OCI-LY3 (cell line): Measurements from ENCODE around the gene HDDC2.

Source experiments
- H2AFZ ChIP-seq: fragments of 200-600, 300-600 bp; shearing (Covaris generic); 2 replicates; pipeline ENCODE4 v1.6.0; 2014; ENCODE audit warnings: antibody characterized with exemption, low read depth, low read length
- H3K27ac ChIP-seq: fragments of 200-600, 300-600 bp; sonication (generic); 2 replicates; pipeline ENCODE4 v1.5.1; 2014; ENCODE audit warnings: mild to moderate bottlenecking, low read length, moderate library complexity, mixed read lengths
- H3K27me3 ChIP-seq: fragments of 200-600, 300-600 bp; sonication (generic); 2 replicates; pipeline ENCODE4 v1.6.1; 2014; ENCODE audit warnings: low read depth, low read length, mixed read lengths
- H3K36me3 ChIP-seq: fragments of 200-600, 300-600 bp; sonication (generic); replicated peaks from 2 replicates; pipeline ENCODE3; 2014; ENCODE audit warnings: low read depth, low read length, mixed read lengths
- H3K4me1 ChIP-seq: fragments of 300-600, 200-600 bp; sonication (generic); 2 replicates; pipeline ENCODE4 v1.6.1; 2014; ENCODE audit warnings: low read length, mixed read lengths
- H3K4me2 ChIP-seq: fragments of 200-600, 300-600 bp; sonication (generic); 2 replicates; pipeline ENCODE4 v1.6.1; 2014; ENCODE audit warnings: low read length, mixed read lengths
- H3K4me3 ChIP-seq: fragments of 300-600, 200-600 bp; sonication (generic); 2 replicates; pipeline ENCODE4 v1.5.1; 2014; ENCODE audit warnings: antibody characterized with exemption, mild to moderate bottlenecking, low read length, moderate library complexity
- H3K79me2 ChIP-seq: fragments of 300-600, 200-600 bp; shearing (Covaris generic); 2 replicates; pipeline ENCODE4 v1.6.1; 2014; ENCODE audit warnings: mild to moderate bottlenecking, low read length, mixed read lengths
- H3K9ac ChIP-seq: fragments of 300-600, 200-600 bp; shearing (Covaris generic); 2 replicates; pipeline ENCODE4 v1.6.0; 2014; ENCODE audit warnings: mild to moderate bottlenecking, low read length, moderate library complexity
- H3K9me3 ChIP-seq: fragments of 200-600, 300-600 bp; shearing (Covaris generic); 2 replicates; pipeline ENCODE4 v1.6.1; 2014; ENCODE audit warnings: low read length, mixed read lengths; ENCODE audit not compliant: insufficient read depth
- H4K20me1 ChIP-seq: fragments of 200-600, 300-600 bp; sonication (generic); 2 replicates; pipeline ENCODE4 v1.6.1; 2016; ENCODE audit warnings: low read length, mixed read lengths; ENCODE audit not compliant: insufficient read depth
- CTCF ChIP-seq: fragments of 200-600, 300-600 bp; sonication (generic); IDR thresholded peaks from 2 replicates; pipeline ENCODE4 v1.5.1; 2014; ENCODE audit warnings: antibody characterized with exemption, low read length, low read depth
- EZH2phosphoT487 ChIP-seq: fragments of 200-600 bp; shearing (Covaris generic); IDR thresholded peaks from 2 replicates; pipeline ENCODE4 v1.6.1; 2018; ENCODE audit warnings: antibody characterized with exemption, mixed run types, low read depth

The HDDC2 gene

DNA sequence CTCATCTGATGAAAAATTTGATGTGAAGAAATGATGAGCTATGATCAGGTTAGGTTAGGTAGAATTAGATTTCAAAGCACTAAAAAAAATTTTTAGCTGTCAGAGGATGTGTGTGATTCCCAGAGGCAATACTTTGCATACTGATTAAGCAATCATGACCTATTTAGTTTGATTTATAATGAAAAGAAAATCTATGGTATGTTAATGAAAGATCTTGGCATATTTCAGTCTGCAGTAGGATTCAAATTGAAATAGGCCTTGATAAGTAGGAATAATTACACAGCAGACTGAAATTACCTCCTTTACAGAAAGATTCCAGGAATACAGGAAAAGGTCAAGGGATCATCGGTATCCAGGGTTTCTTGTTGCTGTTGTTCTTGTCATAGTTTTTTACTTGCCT, 69.3 kb downstream of the HDDC2 start:
- Histone ChIP-seq H4K20me1 (no peaks in the 10 kb centered on the region), H3K27me3 (no peaks in the 10 kb centered on the region), H3K4me2 (no peak overlapping the region), H3K9ac (no peak overlapping the region), H3K4me1 (no peaks in the 10 kb centered on the region), H3K9me3 (no peaks in the 10 kb centered on the region), H3K36me3 (no peaks in the 10 kb centered on the region), H2AFZ (no peak overlapping the region), H3K27ac (no peak overlapping the region), H3K79me2 (no peaks in the 10 kb centered on the region), H3K4me3 (no peak overlapping the region)
- no peak for TF ChIP-seq EZH2phosphoT487
- TF ChIP-seq CTCF, result no peak

- no peak overlapping the region for H2AFZ ChIP-seq
- H3K9ac ChIP-seq, result no peak overlapping the region
- no peak overlapping the region for H3K4me3 ChIP-seq
- H3K27ac ChIP-seq, result no peak overlapping the region
- no peaks in the 10 kb centered on the region for H3K27me3 ChIP-seq
- no peaks in the 10 kb centered on the region for H3K9me3 ChIP-seq
- no peaks in the 10 kb centered on the region for H3K79me2 ChIP-seq
- H3K36me3 ChIP-seq, result no peaks in the 10 kb centered on the region
- no peak overlapping the region for H3K4me2 ChIP-seq
- no peaks in the 10 kb centered on the region for H3K4me1 ChIP-seq
- TF ChIP-seq CTCF (no peak), EZH2phosphoT487 (no peak)
- no peaks in the 10 kb centered on the region for H4K20me1 ChIP-seq
Measured at GRCh38 chr6:125231574-125232343, 70.0 kb downstream of the HDDC2 start.

- no peak overlapping the region for H2AFZ ChIP-seq
- H3K4me1 ChIP-seq, result no peaks in the 10 kb centered on the region
- no peaks in the 10 kb centered on the region for H4K20me1 ChIP-seq
- no peaks in the 10 kb centered on the region for H3K36me3 ChIP-seq
- H3K9ac ChIP-seq, result no peak overlapping the region
- H3K4me3 ChIP-seq, result no peak overlapping the region
- H3K79me2 ChIP-seq, result no peaks in the 10 kb centered on the region
- no peaks in the 10 kb centered on the region for H3K9me3 ChIP-seq
- H3K27me3 ChIP-seq, result no peaks in the 10 kb centered on the region
- no peak overlapping the region for H3K27ac ChIP-seq
- H3K4me2 ChIP-seq, result no peak overlapping the region
- TF ChIP-seq CTCF, result no peak
- TF ChIP-seq EZH2phosphoT487, result no peak
Measured at GRCh38 chr6:125231133-125231532, 70.6 kb downstream of the HDDC2 start.

GRCh38 chr6:125230674-125231073, 71.1 kb downstream of the HDDC2 start:
- no peaks in the 10 kb centered on the region for H3K36me3 ChIP-seq
- H4K20me1 ChIP-seq, result no peaks in the 10 kb centered on the region
- no peaks in the 10 kb centered on the region for H3K4me1 ChIP-seq
- no peaks in the 10 kb centered on the region for H3K79me2 ChIP-seq
- no peaks in the 10 kb centered on the region for H3K27me3 ChIP-seq
- H3K9ac ChIP-seq, result no peak overlapping the region
- TF ChIP-seq EZH2phosphoT487 (no peak), CTCF (no peak)
- no peak overlapping the region for H3K27ac ChIP-seq
- no peak overlapping the region for H3K4me3 ChIP-seq
- H2AFZ ChIP-seq, result no peak overlapping the region
- no peak overlapping the region for H3K4me2 ChIP-seq
- no peaks in the 10 kb centered on the region for H3K9me3 ChIP-seq
